A549 (cell line): Measurements from ENCODE around the gene CATSPERB. TPM values are rescaled to one million over a fixed set of nuclear protein-coding genes. Genes with fewer than 3 reads are reported as not detected.

Source experiments
- ATAC-seq, 2 experiments: fragments of 200-7000 bp in 1 of 2; fragments of >200 bp in 1 of 2; cut with Nextera tagmentation in 1 of 2; cut with Tn5 transposase in 1 of 2; 3 replicates each; pipeline versions ENCODE4 v1.8.0 to v1.9.1; 2018 to 2020; ENCODE audit warnings: mild to moderate bottlenecking in 1 of 2, moderate library complexity in 1 of 2
- CTCF ChIA-PET: fragments of 300-600 bp; sonication (Branson Sonifier 250); formaldehyde crosslinking; extraction: SDS; loops from one replicate; lab custom pipeline; 2021; ENCODE audit warnings: antibody characterized with exemption, inconsistent platforms; lab: Yijun Ruan, JAX
- POLR2A ChIA-PET: fragments of 350-600 bp; formaldehyde crosslinking; extraction: SDS; loops from one replicate; lab custom pipeline; 2021; ENCODE audit warnings: antibody characterized with exemption, inconsistent platforms; lab: Yijun Ruan, JAX
- DNase-seq, 2 experiments: peaks; one replicate each; pipeline versions ENCODE4 v3.0.0 to v3.0.0-alpha.2; 2011 to 2016; ENCODE audit warnings: low read depth in 1 of 2, low spot score in 1 of 2
- FAIRE-seq: peaks from 2 replicates; lab custom pipeline; 2011; peaks lifted over from hg19 to GRCh38; lab: Jason Lieb, UNC
- H3K27ac ChIP-seq, 2 experiments: fragments of >200 bp; sonication (Bioruptor Twin); formaldehyde crosslinking; 3 replicates each; pipeline ENCODE4 v1.5.1; 2016 to 2017
- H3K4me1 ChIP-seq: fragments of >200 bp; sonication (Bioruptor Twin); formaldehyde crosslinking; 3 replicates; pipeline ENCODE4 v1.6.1; 2016
- H3K4me2 ChIP-seq: fragments of >200 bp; sonication (Bioruptor Twin); formaldehyde crosslinking; 3 replicates; pipeline ENCODE4 v1.6.1; 2016
- H3K4me3 ChIP-seq: fragments of >200 bp; sonication (Bioruptor Twin); formaldehyde crosslinking; 3 replicates; pipeline ENCODE4 v1.5.1; 2016
- H3K9me3 ChIP-seq: fragments of >200 bp; sonication (Bioruptor Twin); formaldehyde crosslinking; 3 replicates; pipeline ENCODE4 v1.6.1; 2016
- BCL3 ChIP-seq: fragments of >200 bp; sonication (Bioruptor Twin); formaldehyde crosslinking; IDR thresholded peaks from 3 replicates; pipeline ENCODE4 v1.6.1; 2016
- CBX2 ChIP-seq: fragments of 200-600 bp; sonication (generic); IDR thresholded peaks from 2 replicates; pipeline ENCODE4 v1.6.1; 2016; ENCODE audit warnings: low read depth, mild to moderate bottlenecking, borderline replicate concordance
- CBX8 ChIP-seq: fragments of 200-600 bp; sonication (generic); IDR thresholded peaks from 2 replicates; pipeline ENCODE4 v1.6.1; 2016
- CHD2 ChIP-seq: fragments of 150-350 bp; IDR thresholded peaks from 2 replicates; pipeline ENCODE4 v1.6.1; 2014; ENCODE audit warnings: low read length; ENCODE audit not compliant: partially characterized antibody
- CHD4 ChIP-seq: fragments of 200-600 bp; sonication (generic); IDR thresholded peaks from 2 replicates; pipeline ENCODE4 v1.6.1; 2016; ENCODE audit warnings: antibody characterized with exemption, mild to moderate bottlenecking, borderline replicate concordance
- ELK1 ChIP-seq: fragments of 150-350 bp; IDR thresholded peaks from 2 replicates; pipeline ENCODE4 v1.6.1; 2014; ENCODE audit warnings: low read depth, mild to moderate bottlenecking, low read length
- FOXS1 ChIP-seq: fragments of 250-450 bp; sonication (Bioruptor Pico); IDR thresholded peaks from 2 replicates; pipeline ENCODE4 v1.5.0; 2020; ENCODE audit warnings: mild to moderate bottlenecking, moderate library complexity
- HDAC2 ChIP-seq: fragments of 200-600 bp; sonication (generic); IDR thresholded peaks from 2 replicates; pipeline ENCODE4 v1.6.1; 2016
- HOXA7 ChIP-seq: fragments of 250-450 bp; sonication (Bioruptor Pico); IDR thresholded peaks from 2 replicates; pipeline ENCODE4 v1.5.0; 2020; ENCODE audit warnings: mild to moderate bottlenecking, moderate library complexity
- HOXB5 ChIP-seq: fragments of 250-450 bp; sonication (Bioruptor Pico); IDR thresholded peaks from 2 replicates; pipeline ENCODE4 v1.5.0; 2020; ENCODE audit warnings: mild to moderate bottlenecking, moderate library complexity
- JUN ChIP-seq, 2 experiments: fragments of >200 bp; sonication (Bioruptor Twin); formaldehyde crosslinking; IDR thresholded peaks; 2 replicates in 1 of 2; 3 replicates in 1 of 2; pipeline ENCODE4 v1.6.1; 2016 to 2017
- JUNB ChIP-seq: fragments of >200 bp; sonication (Bioruptor Twin); formaldehyde crosslinking; IDR thresholded peaks from 2 replicates; pipeline ENCODE4 v1.6.1; 2016
- MYC ChIP-seq: IDR thresholded peaks from 2 replicates; pipeline ENCODE4 v1.6.1; 2012; ENCODE audit warnings: mild to moderate bottlenecking, inconsistent platforms, low read length, improper control_type of control experiment, borderline replicate concordance
- NFE2L2 ChIP-seq: fragments of 150-350 bp; conservative IDR thresholded peaks from 2 replicates; pipeline ENCODE4 v1.6.1; 2014; ENCODE audit warnings: low read length
- NR3C1 ChIP-seq: fragments of >200 bp; sonication (Bioruptor Twin); formaldehyde crosslinking; IDR thresholded peaks from 3 replicates; pipeline ENCODE4 v1.6.1; 2017
- PBX3 ChIP-seq: IDR thresholded peaks from 2 replicates; pipeline ENCODE4 v1.6.1; 2012
- RARB ChIP-seq: fragments of 250-450 bp; sonication (Bioruptor Pico); IDR thresholded peaks from 2 replicates; pipeline ENCODE4 v1.8.0; 2021; ENCODE audit warnings: mild to moderate bottlenecking, moderate library complexity
- RFX5 ChIP-seq: fragments of 450-650 bp; IDR thresholded peaks from 2 replicates; pipeline ENCODE4 v1.7.1; 2014; ENCODE audit warnings: antibody characterized with exemption, mild to moderate bottlenecking, moderate library complexity
- TFCP2L1 ChIP-seq: fragments of 250-450 bp; sonication (Bioruptor Pico); IDR thresholded peaks from 2 replicates; pipeline ENCODE4 v1.5.0; 2021; ENCODE audit warnings: mild to moderate bottlenecking
- TP53 ChIP-seq: fragments of 250-450 bp; sonication (Bioruptor Pico); IDR thresholded peaks from 2 replicates; pipeline ENCODE4 v1.5.0; 2021; ENCODE audit warnings: mild to moderate bottlenecking, moderate library complexity
- WGBS: methylation state at CpG from one replicate; pipeline ENCODE4 v1.1.6; 2017; ENCODE audit errors: missing lambda C conversion rate; 5-methylcytosine and 5-hydroxymethylcytosine counted together
- polyA plus RNA-seq, 4 experiments: library from polyadenylated mRNA; depleted of rRNA in 3 of 4; stranded (reverse); fragments of >200 nt; fragmentation: RNase III in 1 of 4; extraction: RNeasy Plus Mini Kit Qiagen cat#74134 plus additional on column Dnase treatment in 1 of 4; gene quantifications; 2 replicates in 3 of 4; 3 replicates in 1 of 4; pipeline ENCODE4 v1.2.3, GENCODE V29; 2011 to 2017
- TF ChIP-seq, protein P1 (sequence below): fragments of 450-650 bp; IDR thresholded peaks from 2 replicates; pipeline ENCODE4 v1.6.1; 2014; ENCODE audit warnings: antibody characterized with exemption

CATSPERB gene
- polyA plus RNA-seq, 2 of the 4 experiments (the other 2 are of a cell fraction): 0.05 TPM; not detected in 1

DNA sequence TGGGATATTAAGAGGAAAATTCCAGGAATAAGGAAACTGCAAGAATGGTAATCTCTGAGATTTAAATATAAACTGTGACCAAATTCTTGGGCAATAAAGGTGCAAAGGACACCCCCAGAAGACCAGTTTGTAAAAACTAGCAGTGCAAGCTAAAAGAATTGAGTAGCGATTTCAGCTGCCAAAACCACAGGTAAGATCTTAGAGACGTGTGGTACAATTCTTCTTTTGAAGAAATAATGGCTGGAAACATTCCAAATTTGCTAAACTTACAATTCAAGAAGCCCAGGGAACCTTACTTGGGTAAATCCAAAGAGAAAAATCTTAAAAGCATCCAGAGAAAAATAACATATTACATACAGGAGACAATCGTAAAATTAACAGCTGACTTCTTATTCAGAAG is 12.0 kb downstream of the CATSPERB start:
- WGBS: 54% methylated on average over 3 of the region's 3 CpGs
- Histone ChIP-seq H3K4me1 (no peaks in the 10 kb centered on the region), H3K9me3 (no peaks in the 10 kb centered on the region), H3K4me2 (no peak overlapping the region), H3K4me3 (no peak overlapping the region), H3K27ac (no peak overlapping the region)
- ChIA-PET POLR2A (no interaction called here), CTCF (no interaction called here)
- DNase-seq (no peak), ATAC-seq (no peak), FAIRE-seq (no peak)
- TF ChIP-seq RARB (no peak), BCL3 (no peak), JUN (IDR thresholded peaks at IDR 0.05) (no peak), FOXS1 (CRISPR knock-in tag) (no peak), CHD2 (no peak), NFE2L2 (no peak), RFX5 (no peak), HOXA7 (CRISPR knock-in tag) (no peak), NR3C1 (no peak), CBX2 (no peak), TP53 (CRISPR knock-in tag) (no peak)
- TF ChIP-seq, protein P1, sequence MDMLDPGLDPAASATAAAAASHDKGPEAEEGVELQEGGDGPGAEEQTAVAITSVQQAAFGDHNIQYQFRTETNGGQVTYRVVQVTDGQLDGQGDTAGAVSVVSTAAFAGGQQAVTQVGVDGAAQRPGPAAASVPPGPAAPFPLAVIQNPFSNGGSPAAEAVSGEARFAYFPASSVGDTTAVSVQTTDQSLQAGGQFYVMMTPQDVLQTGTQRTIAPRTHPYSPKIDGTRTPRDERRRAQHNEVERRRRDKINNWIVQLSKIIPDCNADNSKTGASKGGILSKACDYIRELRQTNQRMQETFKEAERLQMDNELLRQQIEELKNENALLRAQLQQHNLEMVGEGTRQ: no peak

GRCh38 chr14:91716999-91717398 is 14.9 kb downstream of the CATSPERB start:
- ChIA-PET CTCF (interaction anchor here (0.7 to 0.8 kb wide), 2 partner anchors 67 to 209 kb away, joined by 3 read pairs; no protein-coding TSS in a partner anchor), POLR2A (no interaction called here)
- DNase-seq: no peak
- Histone ChIP-seq H3K4me2 (no peak overlapping the region), H3K4me3 (no peak overlapping the region), H3K9me3 (no peaks in the 10 kb centered on the region)
- ATAC-seq: no peak
- no peak for TF ChIP-seq BCL3
- TF ChIP-seq PBX3: no peak
- TF ChIP-seq HOXB5 (CRISPR knock-in tag): no peak
- no peak for TF ChIP-seq JUNB
- TF ChIP-seq CHD4: no peak
- TF ChIP-seq TFCP2L1: no peak
- no peak for TF ChIP-seq MYC
- no peak for TF ChIP-seq HDAC2
- no peak for TF ChIP-seq CBX8
- no peak for TF ChIP-seq ELK1
- TF ChIP-seq RARB: no peak
- TF ChIP-seq, all 56 proteins: peak for 0
- WGBS: 29% methylated on average over 1 of the region's 1 CpG
- FAIRE-seq: no peak
- no peaks in the 10 kb centered on the region for H3K4me1 ChIP-seq
- H3K27ac ChIP-seq: no peak overlapping the region
